ENCODE measurements around the gene CACNA2D2.

- TF ChIP-seq CTCF (IDR thresholded peaks at IDR 0.05; ENCODE audit: low read length), result no peak
- TF ChIP-seq EZH2 (IDR thresholded peaks at IDR 0.05; ENCODE audit: borderline replicate concordance, low read length), result no peak
Observed at GRCh38 chr3:50447290-50447840, 56.1 kb downstream of the CACNA2D2 start.

Data from OCI-LY1 (cell line).